GM12873 (cell line): ENCODE measurements around the gene TP73.

Experiments used
- TF ChIP-seq, protein P1 (sequence below): IDR thresholded peaks from 2 replicates; pipeline ENCODE4 v1.5.1; 2012; ENCODE audit warnings: low read depth, mild to moderate bottlenecking, moderate library complexity, low read length, control low read depth; ENCODE audit not compliant: insufficient read depth; ENCODE audit errors: missing control alignments

TP73 gene

DNA sequence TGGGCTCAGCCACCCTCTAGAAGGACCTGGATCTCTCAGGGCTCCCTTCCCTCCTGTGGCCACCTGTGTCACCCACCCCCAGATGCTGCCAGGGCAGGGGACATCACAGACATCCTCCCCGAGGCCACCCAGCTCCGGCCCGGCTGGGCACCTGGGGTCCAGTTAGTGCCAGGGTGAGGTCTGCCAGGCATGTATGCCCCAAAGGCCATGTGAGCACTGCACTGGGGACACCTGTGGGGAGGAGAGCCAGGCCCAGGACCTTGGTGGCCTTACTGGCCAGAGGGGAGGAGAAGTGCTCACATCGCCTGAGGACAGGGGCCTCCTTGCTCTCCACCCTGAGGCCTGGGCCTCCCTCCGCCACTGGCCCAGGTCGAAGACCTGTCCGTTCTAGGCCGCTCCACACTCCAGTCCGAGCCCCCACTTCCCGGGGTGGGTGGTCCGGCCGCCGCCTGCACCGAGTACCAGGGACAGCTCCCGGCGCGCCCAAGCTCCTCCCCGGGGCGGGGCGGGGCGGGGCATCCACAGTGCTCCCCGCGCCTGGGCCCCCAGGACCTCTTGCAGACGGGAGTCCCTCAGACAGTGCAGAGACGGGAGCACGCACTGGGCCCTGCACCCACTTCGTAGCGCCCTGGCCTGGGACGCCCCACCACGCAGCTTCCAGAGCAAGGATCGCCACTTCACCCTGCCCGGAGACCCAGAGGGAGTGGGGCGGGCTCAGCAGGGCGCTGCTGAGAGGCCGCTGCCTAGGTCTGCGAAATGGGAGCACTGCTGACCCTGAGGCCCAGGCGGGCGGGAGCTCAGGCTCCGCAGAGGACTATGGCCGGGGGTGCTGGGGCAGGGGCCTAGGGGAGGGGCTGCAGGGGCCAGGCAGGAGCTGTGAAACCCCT, 65.6 kb downstream of the TP73 start:
- TF ChIP-seq, protein P1, sequence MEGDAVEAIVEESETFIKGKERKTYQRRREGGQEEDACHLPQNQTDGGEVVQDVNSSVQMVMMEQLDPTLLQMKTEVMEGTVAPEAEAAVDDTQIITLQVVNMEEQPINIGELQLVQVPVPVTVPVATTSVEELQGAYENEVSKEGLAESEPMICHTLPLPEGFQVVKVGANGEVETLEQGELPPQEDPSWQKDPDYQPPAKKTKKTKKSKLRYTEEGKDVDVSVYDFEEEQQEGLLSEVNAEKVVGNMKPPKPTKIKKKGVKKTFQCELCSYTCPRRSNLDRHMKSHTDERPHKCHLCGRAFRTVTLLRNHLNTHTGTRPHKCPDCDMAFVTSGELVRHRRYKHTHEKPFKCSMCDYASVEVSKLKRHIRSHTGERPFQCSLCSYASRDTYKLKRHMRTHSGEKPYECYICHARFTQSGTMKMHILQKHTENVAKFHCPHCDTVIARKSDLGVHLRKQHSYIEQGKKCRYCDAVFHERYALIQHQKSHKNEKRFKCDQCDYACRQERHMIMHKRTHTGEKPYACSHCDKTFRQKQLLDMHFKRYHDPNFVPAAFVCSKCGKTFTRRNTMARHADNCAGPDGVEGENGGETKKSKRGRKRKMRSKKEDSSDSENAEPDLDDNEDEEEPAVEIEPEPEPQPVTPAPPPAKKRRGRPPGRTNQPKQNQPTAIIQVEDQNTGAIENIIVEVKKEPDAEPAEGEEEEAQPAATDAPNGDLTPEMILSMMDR, result no peak

DNA sequence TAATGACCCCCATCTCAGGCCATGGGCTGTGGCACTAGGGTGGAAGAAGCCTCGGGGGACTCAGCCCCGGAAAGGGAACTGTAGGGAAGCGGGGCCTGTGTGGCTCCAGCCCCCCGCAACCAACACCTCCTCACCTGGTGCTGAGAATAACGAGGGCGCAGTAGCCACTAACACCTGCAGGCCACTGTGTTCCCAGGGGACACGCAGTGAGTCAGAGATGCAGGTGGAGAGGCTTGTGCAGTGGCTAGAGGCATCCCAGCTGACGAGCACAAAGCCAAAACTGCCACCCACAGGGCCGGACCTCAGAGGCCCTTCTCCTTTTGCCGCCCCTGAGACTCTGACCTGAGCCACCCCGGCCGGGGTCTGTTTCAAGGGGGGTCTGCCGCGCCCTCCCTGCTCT, 66.4 kb downstream of the TP73 start:
- TF ChIP-seq, protein P1, result no peak

DNA sequence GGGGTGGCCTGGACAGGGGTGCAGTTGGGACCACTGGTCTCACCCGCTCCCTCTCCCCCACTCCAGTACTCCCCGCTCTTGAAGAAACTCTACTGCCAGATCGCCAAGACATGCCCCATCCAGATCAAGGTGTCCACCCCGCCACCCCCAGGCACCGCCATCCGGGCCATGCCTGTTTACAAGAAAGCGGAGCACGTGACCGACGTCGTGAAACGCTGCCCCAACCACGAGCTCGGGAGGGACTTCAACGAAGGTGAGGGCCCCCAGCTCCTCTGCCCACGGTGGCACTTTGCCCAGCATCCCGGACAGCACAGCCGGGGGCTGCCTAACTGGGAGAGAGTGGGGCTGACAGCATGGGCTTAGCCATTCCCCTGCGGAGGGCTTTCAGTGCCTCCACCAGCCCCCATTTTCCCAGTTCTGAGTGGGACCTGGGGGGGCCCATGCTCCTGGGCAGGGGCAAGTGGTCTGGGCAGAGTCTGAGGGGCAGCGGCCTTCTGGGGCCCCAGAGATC, 69.7 kb downstream of the TP73 start:
- TF ChIP-seq, protein P1, result no peak

DNA sequence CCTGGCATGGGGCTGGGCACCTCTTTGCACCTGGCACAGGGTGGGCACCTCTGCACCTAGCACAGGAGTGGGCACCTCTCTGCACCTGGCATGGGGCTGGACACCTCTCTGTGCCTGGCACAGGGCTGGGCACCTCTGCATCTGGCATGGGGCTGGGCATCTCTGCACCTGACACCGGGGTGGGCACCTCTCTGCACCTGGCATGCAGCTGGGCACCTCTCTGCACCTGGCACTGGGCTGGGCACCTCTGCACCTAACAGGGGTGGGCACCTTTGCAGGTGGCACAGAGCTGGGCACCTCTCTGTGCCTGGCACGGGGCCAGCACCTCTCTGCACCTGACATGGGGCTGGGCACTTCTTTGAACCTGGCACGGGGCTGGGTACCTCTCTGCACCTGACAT, 70.5 kb downstream of the TP73 start:
- TF ChIP-seq, protein P1, result no peak

DNA sequence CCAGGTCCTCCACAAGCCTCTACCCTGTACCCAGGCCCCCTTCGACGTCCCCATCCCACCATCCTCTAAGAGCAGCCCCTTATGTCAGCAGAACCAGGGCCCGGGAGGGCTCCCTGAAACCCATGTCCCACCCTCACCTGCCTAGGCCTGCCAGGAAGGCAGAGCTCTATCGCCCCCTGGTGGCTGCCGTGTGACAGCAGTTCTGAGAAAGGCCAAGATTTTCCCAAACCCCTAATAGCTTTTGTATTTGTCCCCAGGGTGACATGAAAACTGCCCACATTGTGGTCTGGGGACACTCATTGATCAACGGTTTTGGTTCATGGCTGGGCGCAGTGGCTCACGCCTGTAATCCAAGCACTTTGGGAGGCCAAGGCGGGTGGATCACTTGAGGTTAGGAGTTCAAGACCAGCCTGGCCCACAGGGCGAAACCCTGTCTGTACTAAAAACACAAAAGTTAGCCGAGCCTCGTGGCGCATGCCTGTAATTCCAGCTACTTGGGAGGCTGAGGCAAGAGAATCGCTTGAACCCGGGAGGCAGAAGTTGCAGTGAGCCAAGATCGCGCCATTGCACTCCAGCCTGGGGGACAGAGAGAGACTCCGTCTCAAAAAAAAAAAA, 72.2 kb downstream of the TP73 start:
- TF ChIP-seq, protein P1, result peak; percentile 96

DNA sequence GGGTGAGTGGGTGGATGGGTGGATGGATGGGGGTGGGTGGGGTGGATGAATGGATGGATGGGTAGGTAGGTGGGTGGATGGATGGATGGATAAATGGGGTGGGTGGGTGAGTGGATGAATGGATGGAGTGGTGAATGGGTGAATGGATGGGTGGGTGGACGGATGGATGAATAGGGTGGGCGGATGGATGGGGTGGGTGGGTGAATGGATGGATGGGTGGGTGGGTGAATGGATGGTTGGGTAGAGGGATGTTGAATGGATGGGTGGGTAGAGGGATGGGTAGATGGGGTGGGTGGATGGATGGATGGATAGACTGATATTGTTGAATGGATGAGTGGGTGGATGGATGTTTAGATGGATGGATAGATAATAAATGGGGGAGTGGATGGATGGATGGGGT, 73.0 kb downstream of the TP73 start:
- TF ChIP-seq, protein P1, result no peak
